ENCODE results near the gene TTI1.

GRCh38 chr20:37935435-37935834, 97.8 kb downstream of the TTI1 start:
- TF ChIP-seq EZH2phosphoT487 (IDR thresholded peaks at IDR 0.05; ENCODE audit: borderline replicate concordance, low read depth) = no peak
- TF ChIP-seq TAF1 (IDR thresholded peaks at IDR 0.05; ENCODE audit: borderline replicate concordance, low read depth, low read length) = no peak
- TF ChIP-seq CTCF (IDR thresholded peaks at IDR 0.05) = no peak
- no peak for TF ChIP-seq REST (IDR thresholded peaks at IDR 0.05; ENCODE audit: low read depth, low read length)
- TF ChIP-seq FOXJ3 (CRISPR knock-in tag; IDR thresholded peaks at IDR 0.05) = no peak
- TF ChIP-seq POLR2AphosphoS5 (IDR thresholded peaks at IDR 0.05; ENCODE audit: low read depth, low read length) = no peak
- no peak for TF ChIP-seq RFX5 (IDR thresholded peaks at IDR 0.05; ENCODE audit: low read length)
- no peak for TF ChIP-seq GABPA (IDR thresholded peaks at IDR 0.05; ENCODE audit: low read depth)
- TF ChIP-seq EP300 (IDR thresholded peaks at IDR 0.05; ENCODE audit: borderline replicate concordance in 1 of 2, low read depth in 1 of 2, low read length in 1 of 2) = no peak
- TF ChIP-seq SIN3A (IDR thresholded peaks at IDR 0.05; ENCODE audit: borderline replicate concordance, low read depth, low read length) = no peak
- TF ChIP-seq MAX (IDR thresholded peaks at IDR 0.05; ENCODE audit: low read depth) = no peak
- no peak for TF ChIP-seq TCF12 (IDR thresholded peaks at IDR 0.05)
- TF ChIP-seq FOSL2 (IDR thresholded peaks at IDR 0.05; ENCODE audit: borderline replicate concordance, low read depth) = no peak
- no peak for TF ChIP-seq NRF1 (IDR thresholded peaks at IDR 0.05; ENCODE audit: low read depth, low read length)
